GM18505 (cell line): ENCODE data around the gene ITSN1.

Experiments
- ATAC-seq: cut with Tn5 transposase; IDR thresholded peaks from one replicate; pipeline ENCODE4 v1.9.1; 2021; ENCODE audit not compliant: unreplicated experiment
- POLR2A ChIP-seq: IDR thresholded peaks from 4 replicates; pipeline ENCODE4 v1.6.1; 2011; ENCODE audit warnings: borderline replicate concordance; ENCODE audit not compliant: insufficient read depth, insufficient read length; ENCODE audit errors: extremely low read depth

ITSN1 gene

DNA sequence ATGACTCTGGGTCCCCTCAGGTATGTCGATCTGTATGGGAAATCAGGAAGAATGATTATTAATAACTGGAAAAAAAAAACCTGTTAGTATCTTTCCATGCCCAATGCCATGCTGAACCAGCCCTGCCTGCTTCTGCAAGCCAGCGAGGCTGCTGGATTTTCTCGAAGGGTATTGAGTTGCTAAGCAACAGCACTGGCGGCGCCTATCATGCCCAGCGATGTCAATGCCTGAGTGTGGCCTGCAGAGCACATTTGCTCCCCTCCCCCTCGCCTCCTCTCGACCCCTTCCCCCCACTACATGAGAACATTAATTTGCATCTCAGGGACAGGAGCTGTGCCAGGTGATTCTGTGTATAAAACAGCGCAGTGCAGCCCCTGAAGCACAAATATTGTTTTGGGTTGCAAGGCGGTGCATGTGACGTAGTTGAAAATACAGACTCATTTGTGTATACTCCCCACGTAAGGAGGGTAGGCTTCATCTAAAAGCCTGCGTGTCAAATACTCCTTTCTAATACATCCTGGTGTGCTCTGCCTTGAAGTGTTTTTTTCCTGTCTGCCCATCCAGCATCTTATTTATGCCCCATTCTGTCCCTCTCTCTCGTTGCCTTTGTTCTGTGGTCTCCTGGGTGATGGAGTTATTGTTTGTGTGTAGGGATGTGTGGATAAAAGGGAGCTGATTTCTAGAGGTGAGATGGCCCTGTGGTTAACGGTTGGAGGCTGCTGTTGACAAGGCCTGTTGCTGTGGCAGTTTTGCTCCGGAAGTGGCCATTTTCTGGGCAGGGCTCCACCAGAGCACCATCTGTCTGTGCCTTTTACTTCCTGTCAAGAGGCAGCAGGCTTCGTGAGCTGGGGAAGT, 306.0 kb downstream of the ITSN1 start:
- peak; percentile 65 for TF ChIP-seq POLR2A
- ATAC-seq = peak; percentile 36

DNA sequence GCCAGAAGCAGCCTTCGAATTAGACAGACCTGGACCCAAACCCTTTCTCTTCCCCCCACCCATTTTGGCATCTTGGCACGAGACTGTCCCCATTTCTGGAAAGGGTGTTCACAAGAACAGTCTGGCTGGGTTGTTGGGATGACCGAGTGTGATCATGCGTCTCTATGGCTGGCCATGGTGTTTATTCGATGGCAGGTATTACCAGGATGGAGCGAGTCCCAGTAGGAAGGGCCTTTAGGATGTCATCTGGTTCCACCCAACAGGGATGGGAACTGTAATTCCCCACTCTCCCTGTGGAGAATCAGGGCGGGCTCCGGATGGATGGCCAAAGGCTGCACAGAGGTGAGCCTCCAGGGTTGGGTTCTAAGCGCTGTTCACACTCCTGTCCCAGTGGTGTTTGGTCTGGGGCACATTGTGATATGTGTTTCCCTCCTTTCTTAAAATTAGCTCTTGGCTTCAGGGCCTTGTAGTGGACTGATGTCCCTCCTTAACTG, 306.7 kb downstream of the ITSN1 start:
- no peak for TF ChIP-seq POLR2A

More for the DNA sequence above, 306.7 kb downstream of the ITSN1 start:
- no peak for ATAC-seq
